Measurements from ENCODE around the gene SPACA4.

SPACA4 gene

DNA sequence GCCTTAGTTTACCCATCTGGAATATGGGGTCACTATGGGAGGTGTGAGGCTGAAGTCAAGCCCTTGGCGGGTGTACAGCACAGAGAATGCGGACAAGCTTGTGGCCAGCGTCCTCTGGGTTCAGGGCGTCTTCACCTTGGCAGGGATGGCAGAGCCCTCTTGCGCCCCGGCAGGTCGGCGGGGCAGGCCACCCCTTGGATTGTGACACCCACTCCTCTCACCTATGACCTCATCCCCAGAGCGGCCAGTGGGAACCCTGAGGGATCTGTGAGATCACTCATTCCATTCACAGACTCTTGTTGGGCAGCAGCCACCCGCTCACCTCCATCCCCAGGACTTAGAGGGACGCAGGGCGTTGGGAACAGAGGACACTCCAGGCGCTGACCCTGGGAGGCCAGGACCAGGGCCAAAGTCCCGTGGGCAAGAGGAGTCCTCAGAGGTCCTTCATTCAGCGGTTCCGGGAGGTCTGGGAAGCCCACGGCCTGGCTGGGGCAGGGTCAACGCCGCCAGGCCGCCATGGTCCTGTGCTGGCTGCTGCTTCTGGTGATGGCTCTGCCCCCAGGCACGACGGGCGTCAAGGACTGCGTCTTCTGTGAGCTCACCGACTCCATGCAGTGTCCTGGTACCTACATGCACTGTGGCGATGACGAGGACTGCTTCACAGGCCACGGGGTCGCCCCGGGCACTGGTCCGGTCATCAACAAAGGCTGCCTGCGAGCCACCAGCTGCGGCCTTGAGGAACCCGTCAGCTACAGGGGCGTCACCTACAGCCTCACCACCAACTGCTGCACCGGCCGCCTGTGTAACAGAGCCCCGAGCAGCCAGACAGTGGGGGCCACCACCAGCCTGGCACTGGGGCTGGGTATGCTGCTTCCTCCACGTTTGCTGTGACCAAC, at the start of gene SPACA4:
TSS of gene SPACA4 (plus strand) at position 280 of the 896 bp plus-strand sequence. CDS start at position 517, 237 bp downstream.
- H3K4me3 ChIP-seq (ENCODE audit: low read depth, low read length) = no peak within 1 kb of the TSS
- TF ChIP-seq, protein P1, sequence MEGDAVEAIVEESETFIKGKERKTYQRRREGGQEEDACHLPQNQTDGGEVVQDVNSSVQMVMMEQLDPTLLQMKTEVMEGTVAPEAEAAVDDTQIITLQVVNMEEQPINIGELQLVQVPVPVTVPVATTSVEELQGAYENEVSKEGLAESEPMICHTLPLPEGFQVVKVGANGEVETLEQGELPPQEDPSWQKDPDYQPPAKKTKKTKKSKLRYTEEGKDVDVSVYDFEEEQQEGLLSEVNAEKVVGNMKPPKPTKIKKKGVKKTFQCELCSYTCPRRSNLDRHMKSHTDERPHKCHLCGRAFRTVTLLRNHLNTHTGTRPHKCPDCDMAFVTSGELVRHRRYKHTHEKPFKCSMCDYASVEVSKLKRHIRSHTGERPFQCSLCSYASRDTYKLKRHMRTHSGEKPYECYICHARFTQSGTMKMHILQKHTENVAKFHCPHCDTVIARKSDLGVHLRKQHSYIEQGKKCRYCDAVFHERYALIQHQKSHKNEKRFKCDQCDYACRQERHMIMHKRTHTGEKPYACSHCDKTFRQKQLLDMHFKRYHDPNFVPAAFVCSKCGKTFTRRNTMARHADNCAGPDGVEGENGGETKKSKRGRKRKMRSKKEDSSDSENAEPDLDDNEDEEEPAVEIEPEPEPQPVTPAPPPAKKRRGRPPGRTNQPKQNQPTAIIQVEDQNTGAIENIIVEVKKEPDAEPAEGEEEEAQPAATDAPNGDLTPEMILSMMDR (IDR thresholded peaks at IDR 0.05; ENCODE audit: borderline replicate concordance, insufficient read depth, low read depth, low read length) = no peak

DNA sequence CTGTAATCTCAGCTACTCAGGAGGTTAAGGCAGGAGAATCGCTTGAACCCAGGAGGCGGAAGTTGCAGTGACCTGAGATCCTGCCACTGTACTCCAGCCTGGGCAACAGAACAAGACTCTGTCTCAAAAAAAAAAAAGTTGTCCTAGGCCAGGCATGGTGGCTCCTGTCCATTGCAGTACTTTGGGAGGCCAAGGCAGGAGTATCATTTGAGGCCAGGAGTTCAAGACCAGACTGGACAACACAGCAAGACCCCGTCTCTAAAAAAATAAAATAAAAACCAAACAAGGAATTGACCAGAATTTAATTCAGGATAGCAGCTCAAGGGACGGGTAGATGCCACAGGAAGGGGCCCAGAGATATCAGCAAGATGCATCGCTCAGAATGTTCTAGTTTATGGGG, 49.7 kb upstream of the SPACA4 start:
- TF ChIP-seq, protein P1 (IDR thresholded peaks at IDR 0.05; ENCODE audit: borderline replicate concordance, insufficient read depth, low read depth, low read length) = no peak
- H3K4me3 ChIP-seq (ENCODE audit: low read depth, low read length) = no peak overlapping the region

DNA sequence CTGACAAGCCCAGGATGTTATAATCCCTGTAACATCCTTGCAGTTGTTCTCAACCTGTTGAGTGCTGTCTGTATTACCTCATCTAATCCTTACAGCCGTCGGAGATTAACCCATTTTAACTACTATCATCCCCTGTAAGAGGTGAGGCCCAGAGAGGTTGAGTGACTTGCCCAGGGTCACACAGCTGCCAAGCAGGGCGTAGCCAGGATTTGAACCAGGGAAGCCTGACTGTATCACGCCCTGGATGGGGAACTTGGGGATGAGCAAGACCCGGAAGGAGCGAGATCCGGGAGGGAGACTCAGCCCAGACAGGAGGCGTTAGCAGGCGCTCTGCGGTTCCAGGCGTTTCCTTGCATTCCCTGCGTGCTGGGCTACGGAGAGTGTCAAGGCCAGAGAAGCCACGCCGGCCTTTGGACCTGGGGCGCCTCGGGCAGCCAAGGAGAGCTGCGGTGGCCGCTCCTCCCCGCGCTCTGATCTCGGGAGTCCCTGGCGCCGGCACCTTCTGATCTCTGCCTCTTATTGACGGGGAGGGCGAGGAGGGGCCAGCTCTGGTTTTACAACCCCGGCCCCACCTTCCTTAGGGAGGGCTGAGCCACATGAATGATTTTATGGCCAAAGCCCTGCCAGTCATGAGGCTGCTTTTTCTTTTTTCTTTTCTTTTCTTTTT, 48.4 kb upstream of the SPACA4 start:
- no peak overlapping the region for H3K4me3 ChIP-seq (ENCODE audit: low read depth, low read length)
- TF ChIP-seq, protein P1 (IDR thresholded peaks at IDR 0.05; ENCODE audit: borderline replicate concordance, insufficient read depth, low read depth, low read length) = no peak

DNA sequence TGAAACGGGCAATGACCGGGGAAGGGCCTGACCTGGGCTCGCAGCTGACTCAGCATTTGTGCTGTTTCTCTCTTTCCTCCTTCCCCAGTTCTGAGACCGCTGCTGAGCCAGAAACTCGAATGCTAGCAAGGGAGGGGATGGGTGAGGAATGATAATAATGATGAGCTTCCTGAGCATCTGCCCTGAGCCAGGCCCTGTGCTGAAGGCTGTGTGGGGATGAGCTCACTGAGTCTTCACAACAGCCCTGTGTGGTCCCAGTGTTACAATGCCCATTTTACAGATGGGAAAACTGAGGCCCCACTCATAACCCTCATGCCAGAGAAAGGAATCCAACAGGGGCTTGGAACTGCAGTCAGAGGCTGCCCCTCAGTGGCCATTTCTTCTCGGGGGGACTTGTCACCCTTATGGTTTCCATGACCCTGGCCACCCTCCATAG, 46.4 kb upstream of the SPACA4 start:
- H3K4me3 ChIP-seq (ENCODE audit: low read depth, low read length) = no peak overlapping the region
- TF ChIP-seq, protein P1 (IDR thresholded peaks at IDR 0.05; ENCODE audit: borderline replicate concordance, insufficient read depth, low read depth, low read length) = no peak

- H3K4me3 ChIP-seq (ENCODE audit: low read depth, low read length) = no peak overlapping the region
- TF ChIP-seq, protein P1 (IDR thresholded peaks at IDR 0.05; ENCODE audit: borderline replicate concordance, insufficient read depth, low read depth, low read length) = no peak
Measured at GRCh38 chr19:48561412-48561811, 45.1 kb upstream of the SPACA4 start.

DNA sequence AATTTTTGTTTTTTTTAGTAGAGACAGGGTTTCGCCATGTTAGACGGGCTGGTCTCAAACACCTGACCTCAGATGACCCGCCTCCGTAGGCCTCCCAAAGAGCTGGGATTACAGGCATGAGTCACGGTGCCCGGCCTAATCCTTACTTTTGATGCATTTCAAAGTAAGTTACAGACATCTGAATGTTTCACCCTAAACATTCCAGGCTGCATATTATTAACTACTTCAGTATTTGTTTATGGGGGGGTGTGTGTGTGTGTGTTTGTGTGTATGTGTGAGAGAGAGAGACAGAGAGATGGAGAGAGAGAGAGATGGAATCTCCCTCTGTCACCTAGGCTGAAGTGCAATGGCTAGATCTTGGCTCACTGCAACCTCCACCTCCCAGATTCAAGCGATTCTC, 41.5 kb upstream of the SPACA4 start:
- H3K4me3 ChIP-seq (ENCODE audit: low read depth, low read length) = no peak overlapping the region
- TF ChIP-seq, protein P1 (IDR thresholded peaks at IDR 0.05; ENCODE audit: borderline replicate concordance, insufficient read depth, low read depth, low read length) = no peak
